ENCODE results near the gene RTKN2.
"Not testable (repeated sequence)": the region's sequence is repeated elsewhere in the genome, so short reads cannot be mapped to it uniquely, and the experiment has no call there.

The RTKN2 gene

GRCh38 chr10:62305813-62306212, 37.2 kb upstream of the RTKN2 start:
- H3K4me3 ChIP-seq (replicated peaks in 1 of 2; ENCODE audit: low read depth in 2 of 2, low read length in 2 of 2) = no peak overlapping the region
- peak in 1 of 2 donors; percentile 8 for DNase-seq (ENCODE audit: low read depth in 2 of 2)
- TF ChIP-seq CTCF (IDR thresholded peaks at IDR 0.05; ENCODE audit: low read depth, low read length) = no peak

GRCh38 chr10:62303922-62304321, 35.3 kb upstream of the RTKN2 start:
- no peak for DNase-seq (ENCODE audit: low read depth in 2 of 2)
- H3K4me3 ChIP-seq (replicated peaks in 1 of 2; ENCODE audit: low read depth in 2 of 2, low read length in 2 of 2) = no peak overlapping the region
- no peak for TF ChIP-seq CTCF (IDR thresholded peaks at IDR 0.05; ENCODE audit: low read depth, low read length)

- TF ChIP-seq CTCF (IDR thresholded peaks at IDR 0.05; ENCODE audit: low read depth, low read length) = no peak
- no peak overlapping the region for H3K4me3 ChIP-seq (replicated peaks in 1 of 2; ENCODE audit: low read depth in 2 of 2, low read length in 2 of 2)
- DNase-seq (ENCODE audit: low read depth in 2 of 2) = no peak
Measured at GRCh38 chr10:62302760-62303159, 34.1 kb upstream of the RTKN2 start.

GRCh38 chr10:62297857-62298256, 29.2 kb upstream of the RTKN2 start:
- H3K4me3 ChIP-seq (replicated peaks in 1 of 2; ENCODE audit: low read depth in 2 of 2, low read length in 2 of 2) = no peak overlapping the region
- no peak for TF ChIP-seq CTCF (IDR thresholded peaks at IDR 0.05; ENCODE audit: low read depth, low read length)
- DNase-seq (ENCODE audit: low read depth in 2 of 2) = no peak

- DNase-seq (ENCODE audit: low read depth in 2 of 2) = no peak
- H3K4me3 ChIP-seq (replicated peaks in 1 of 2; ENCODE audit: low read depth in 2 of 2, low read length in 2 of 2) = no peak overlapping the region
- no peak for TF ChIP-seq CTCF (IDR thresholded peaks at IDR 0.05; ENCODE audit: low read depth, low read length)
Measured at GRCh38 chr10:62284221-62284620, 15.6 kb upstream of the RTKN2 start.

- not testable (repeated sequence) for DNase-seq (ENCODE audit: low read depth in 2 of 2); H3K4me3 ChIP-seq (replicated peaks in 1 of 2; ENCODE audit: low read depth in 2 of 2, low read length in 2 of 2)
Measured at GRCh38 chr10:62281348-62281747, 12.7 kb upstream of the RTKN2 start.

GRCh38 chr10:62280392-62280791, 11.7 kb upstream of the RTKN2 start:
- DNase-seq (ENCODE audit: low read depth in 2 of 2); H3K4me3 ChIP-seq (replicated peaks in 1 of 2; ENCODE audit: low read depth in 2 of 2, low read length in 2 of 2): not testable (repeated sequence)

GRCh38 chr10:62278441-62278910, 9.8 kb upstream of the RTKN2 start:
- peak; percentile 29 to 45 for DNase-seq (ENCODE audit: low read depth in 2 of 2)
- TF ChIP-seq CTCF (IDR thresholded peaks at IDR 0.05; ENCODE audit: low read depth, low read length) = no peak
- no peak overlapping the region for H3K4me3 ChIP-seq (replicated peaks in 1 of 2; ENCODE audit: low read depth in 2 of 2, low read length in 2 of 2)
